ENCODE measurements around the gene GPD1L.
"Not testable (repeated sequence)": the region's sequence is repeated elsewhere in the genome, so short reads cannot be mapped to it uniquely, and the experiment has no call there.

The GPD1L gene

DNA sequence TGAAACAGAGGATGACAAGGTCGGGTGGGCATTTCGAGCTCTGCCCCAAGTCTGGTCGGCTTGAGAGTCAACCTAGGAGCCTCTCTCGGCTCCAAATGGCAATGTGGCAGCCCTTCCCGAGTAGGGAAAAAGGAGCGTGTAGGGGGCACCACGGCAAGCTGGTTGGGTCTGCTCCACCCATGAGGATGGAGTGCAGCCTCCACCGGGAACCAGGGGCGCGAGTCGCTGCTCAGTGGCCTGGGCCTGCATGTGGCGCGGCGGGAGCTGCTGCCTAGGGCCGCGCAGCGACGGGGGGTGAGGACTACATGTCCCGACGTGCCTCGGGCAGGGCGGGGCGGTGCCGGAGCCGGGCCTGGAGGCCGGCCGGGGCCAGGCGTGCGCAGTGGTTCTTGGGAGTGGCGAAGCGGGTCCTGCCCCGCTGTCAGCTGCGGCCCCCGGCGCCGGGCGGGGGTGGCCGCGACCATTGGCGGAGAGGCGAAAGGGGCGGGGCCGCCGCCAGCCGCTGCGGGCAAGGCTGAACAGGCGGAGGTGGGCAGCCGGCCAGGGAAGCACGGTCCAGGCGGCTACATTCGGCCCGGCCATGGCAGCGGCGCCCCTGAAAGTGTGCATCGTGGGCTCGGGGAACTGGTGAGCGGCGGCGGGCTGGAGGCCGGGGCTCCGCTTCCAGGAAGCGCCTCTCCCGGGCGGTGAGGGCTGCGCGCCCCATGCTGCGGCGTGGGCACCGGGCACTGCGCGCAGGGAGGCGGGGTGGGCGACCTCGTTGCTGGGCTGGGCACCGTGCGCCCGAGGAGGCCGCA is at the start of gene GPD1L:
Gene GPD1L (plus strand): TSS at position 489 of the 797 bp plus-strand sequence. CDS start 92 bp downstream, at position 581.
- peak; percentile 71 to 98 (median 94) for DNase-seq

DNA sequence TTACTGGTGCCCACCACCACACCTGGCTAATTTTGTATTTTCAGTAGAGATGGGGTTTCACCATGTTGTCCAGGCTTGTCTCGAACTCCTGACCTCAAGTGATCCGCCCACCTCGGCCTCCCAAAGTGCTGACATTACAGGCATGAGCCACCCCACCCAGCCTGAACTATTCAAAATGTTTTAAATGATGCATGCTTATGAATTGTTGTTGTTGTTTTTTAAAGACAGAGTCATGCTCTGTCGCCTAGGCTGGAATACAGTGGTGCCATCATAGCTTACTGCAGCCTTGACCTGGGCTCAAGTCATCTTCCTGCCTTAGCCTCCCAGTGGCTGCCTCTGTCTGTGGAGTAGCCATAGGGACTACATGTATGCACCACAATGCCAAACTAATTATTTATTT is 48.0 kb upstream of the GPD1L start:
- DNase-seq: not testable (repeated sequence)

DNA sequence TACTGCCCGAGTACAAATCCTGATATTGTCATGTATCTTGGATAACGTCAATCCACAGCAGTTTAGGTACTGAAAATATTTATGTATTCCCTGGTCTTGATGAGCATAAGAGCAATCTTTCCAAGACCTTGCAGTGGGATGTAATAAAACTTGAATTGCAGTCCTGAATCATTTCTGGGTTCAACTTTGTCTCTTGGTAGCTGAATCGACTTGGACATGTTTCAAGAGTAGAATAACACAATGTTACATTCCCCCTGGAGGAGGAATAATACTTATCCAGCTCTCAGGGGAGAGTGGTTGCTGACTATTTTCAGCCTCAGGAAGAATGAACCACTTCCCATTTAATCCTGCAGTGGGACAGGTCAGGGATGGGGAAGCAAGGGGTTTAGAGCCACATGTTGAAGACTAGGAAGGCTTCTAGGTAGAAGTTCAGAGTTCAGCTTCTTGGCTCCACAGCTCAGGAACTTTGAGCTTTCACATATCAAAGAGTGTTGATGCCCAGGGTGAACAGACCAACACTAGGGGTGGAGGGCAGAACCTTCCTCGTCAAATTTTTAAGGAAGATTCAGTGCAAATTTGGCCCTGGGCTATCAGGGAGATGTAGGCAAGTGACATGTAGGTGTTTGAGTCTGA is 43.4 kb upstream of the GPD1L start:
- DNase-seq: no peak

- no peak for DNase-seq
These were observed 39.7 kb upstream of the GPD1L start for GRCh38 chr3:32066686-32067085.

DNA sequence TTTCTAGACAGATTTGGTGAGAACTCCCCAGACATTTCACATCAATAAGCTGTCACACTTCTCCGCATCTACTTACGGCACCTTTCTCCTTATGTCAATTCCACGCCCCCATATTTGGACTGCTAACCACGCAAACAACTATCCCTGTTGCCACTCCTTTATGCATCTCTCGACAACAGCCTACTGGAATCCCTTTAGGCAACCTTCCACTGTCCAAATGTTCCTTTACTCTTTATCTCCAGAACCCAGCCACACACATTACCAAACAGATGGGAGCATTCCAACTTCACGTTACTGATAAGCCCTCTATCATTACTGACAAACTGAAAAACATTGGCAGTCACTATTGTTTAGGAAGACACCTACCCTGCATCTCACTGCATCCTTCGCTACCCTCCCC is 32.2 kb upstream of the GPD1L start:
- DNase-seq: not testable (repeated sequence)

- DNase-seq: no peak
These were observed 29.9 kb upstream of the GPD1L start for GRCh38 chr3:32076566-32076965.

- no peak for DNase-seq
These were observed 28.9 kb upstream of the GPD1L start for GRCh38 chr3:32077260-32078084.

DNA sequence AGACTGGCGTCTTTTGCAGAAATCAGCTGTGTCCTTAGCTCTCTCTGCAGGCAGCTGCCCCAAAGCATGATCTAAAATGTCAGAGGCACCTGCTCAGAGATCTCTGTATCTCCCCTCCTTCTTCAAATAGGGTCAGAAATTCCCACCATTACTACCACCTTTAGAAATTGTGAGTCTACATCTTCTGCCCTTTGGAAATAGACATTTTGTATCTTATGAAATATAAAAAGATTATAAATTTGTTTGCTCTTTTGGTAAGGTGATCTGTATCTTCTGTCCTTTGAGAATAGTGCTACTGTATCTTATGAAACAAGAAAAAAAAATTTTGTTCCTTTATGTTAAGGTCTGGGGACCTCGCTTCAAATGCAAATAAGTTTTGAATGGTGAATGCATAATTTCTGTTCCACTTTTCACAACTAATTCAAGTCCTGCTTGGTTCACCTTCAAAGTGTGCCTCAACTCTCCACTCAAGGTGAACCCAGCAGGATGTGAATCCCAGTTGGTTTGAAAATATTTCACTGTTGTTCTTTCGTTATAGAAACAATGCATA is 28.3 kb upstream of the GPD1L start:
- DNase-seq: no peak

GRCh38 chr3:32078864-32079263 is 27.6 kb upstream of the GPD1L start:
- DNase-seq: no peak

DNA sequence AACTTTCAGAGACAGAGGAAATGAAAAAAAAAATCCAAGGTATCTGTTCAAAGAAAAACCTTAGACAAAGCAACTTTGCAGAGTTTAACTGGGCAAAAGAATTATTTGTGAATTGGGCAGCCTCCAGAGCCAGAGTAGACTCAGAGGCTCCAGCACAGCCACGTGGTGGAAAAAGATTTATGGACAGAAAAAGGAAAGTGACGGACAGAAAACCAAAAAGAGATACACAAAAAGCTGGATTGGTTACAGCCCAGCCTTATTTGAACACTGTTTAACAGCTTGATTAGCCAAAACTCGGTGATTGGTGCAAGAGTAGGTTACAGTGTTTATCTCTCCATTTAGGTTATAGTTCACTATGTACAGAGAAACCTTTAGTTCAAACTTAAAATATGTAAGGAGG is 23.7 kb upstream of the GPD1L start:
- no peak for DNase-seq

DNA sequence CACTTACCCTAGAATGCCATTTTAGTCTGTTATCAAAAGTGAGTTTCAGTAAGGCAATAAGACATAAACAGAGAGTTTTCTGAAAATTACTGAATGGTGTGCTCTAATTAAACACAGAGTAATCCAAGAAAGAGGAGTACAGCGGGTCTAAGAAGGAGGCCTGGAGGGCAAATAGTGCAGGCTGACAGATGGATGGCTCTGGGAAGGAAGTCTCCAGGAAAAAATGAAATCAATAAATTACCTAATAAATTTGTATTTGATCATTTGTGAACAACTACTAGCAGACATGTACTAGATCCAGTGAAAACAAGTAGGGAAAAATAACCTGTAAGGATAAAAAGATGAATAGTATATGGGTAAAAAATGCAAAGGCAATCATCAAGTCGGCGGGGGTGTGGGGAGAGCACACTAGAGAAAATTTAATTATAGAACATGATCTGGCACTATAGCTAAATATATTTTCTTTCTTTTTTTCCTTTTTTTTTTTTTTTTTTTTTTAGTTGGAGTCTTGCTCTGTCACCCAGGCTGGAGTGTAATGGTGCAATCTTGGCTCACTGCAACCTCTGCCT is 22.6 kb upstream of the GPD1L start:
- DNase-seq: no peak

- no peak for DNase-seq
These were observed 21.6 kb upstream of the GPD1L start for GRCh38 chr3:32084870-32085269.

GRCh38 chr3:32086464-32086863 is 20.0 kb upstream of the GPD1L start:
- DNase-seq: no peak

DNA sequence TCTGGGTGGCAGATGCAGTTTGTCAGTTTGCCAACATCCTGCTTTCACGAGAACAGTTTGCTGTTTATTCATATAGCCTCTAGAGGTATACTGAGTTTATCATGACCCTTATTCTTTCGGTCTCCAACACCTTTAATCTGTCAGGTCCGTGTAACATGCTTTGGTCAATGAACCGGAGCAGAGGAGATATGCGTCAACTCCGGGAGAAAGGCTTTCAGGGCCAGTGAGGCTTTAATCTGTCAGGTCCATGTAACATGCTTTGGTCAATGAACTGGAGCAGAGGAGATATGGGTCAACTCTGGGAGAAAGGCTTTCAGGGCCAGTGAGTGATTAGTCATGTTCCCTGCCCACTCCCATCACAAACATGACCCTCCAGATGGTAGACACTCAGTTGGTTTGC is 16.9 kb upstream of the GPD1L start:
- DNase-seq: no peak

DNA sequence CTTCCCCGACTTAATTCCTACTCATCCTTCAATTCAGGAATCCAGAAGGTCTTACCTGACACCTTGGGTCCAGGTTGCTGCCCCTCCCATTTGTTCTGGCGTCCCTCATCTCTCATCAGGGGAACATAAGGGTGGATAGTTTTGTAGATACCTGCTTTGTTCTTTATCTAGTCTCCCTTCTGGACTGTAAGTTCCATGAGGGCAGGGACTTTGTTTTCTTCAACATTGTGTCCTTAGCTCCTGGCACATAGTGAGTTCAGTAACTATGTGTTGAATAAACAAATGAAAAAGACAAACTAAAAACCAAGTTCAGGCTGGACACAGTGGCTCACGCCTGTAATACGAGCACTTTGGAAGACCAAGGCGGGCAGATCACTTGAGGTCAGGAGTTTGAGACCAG is 13.2 kb upstream of the GPD1L start:
- DNase-seq: no peak

DNA sequence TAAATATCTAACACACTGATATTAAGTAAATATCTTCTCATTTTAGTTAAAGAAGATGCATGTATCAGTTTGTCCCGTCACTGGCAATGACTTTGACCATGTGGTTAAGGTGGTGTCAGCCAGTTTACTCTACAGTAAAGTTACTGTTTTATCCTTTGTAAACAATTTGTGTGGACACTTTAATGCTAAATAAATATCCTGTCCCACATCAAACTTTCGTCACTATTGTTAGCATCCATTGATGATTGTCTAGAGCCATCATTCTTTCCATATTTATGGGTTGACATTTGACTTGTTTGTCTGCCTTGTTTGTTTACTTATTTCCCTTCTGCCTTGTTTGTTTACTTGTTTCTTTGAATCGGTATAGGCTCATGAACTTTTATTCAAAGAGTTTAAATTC is 11.0 kb upstream of the GPD1L start:
- no peak for DNase-seq

DNA sequence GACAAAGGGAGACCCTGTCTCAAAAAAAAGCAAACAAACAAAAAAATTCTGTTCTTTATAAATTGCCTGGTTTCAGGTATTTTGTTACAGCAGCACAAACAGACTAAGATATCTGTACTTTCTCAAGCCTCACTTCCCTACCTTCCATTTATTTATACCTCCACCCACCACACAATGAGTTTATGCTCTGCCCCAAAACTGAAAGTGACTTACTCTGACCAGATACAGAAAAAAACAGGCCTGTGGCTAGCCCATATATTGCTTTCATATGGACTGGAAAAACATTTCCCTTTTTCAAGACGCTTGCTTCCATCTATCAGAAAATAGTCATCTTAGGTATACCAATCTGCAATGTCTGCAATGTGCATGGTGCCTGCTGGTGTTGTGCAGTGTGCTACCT is 8.7 kb upstream of the GPD1L start:
- DNase-seq: no peak

DNA sequence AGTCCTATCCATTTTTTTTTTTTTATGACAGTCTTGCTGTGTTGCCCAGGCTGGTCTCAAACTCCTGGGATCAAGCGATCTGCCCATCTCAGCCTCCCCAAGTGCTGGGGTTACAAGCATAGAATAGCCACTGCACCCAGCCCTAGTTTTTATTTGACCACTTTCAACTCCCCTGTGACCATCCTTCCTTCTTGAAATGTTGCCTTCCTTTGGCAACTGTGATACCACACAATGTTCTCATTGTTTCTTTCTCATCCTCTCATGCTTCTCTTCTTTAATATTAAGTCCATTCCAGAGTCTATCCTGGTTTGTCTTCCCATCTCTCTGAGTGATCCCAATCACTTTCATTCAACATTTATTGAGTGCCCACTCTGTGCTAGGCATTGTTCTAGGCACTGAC is 7.9 kb upstream of the GPD1L start:
- DNase-seq: no peak

- no peak for DNase-seq
These were observed 6.0 kb upstream of the GPD1L start for GRCh38 chr3:32100465-32100864.

GRCh38 chr3:32102289-32102688 is 4.1 kb upstream of the GPD1L start:
- no peak for DNase-seq

DNA sequence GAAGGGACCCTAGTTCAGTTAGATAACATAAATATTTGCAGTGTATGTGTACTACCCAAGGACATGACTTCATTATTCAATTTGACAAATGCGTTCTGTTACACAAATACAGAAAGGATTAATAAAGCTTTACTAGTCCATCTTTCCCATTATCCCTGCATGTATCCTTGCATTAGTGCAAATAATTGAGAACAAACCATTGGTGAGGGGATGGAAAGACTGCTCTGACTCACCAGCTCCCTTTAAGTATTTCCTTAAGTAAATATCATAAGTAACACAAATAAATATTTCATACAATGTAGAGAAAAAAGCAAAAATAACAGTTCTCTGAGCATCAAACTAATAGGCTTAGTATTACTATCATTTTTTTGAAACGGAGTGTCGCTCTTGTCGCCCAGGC is 1.9 kb upstream of the GPD1L start:
- no peak for DNase-seq
